Right atrium auricular region (tissue), 2 donors: ENCODE measurements around the gene GPRASP1. TPM values are rescaled to one million over a fixed set of nuclear protein-coding genes. Genes with fewer than 3 reads are reported as not detected.

Source experiments
- DNase-seq: peaks from one replicate; pipeline ENCODE4 v3.0.0-alpha.2; 2019; ENCODE audit warnings: low spot score
- H3K27ac ChIP-seq, 2 donors: fragments of 200-600 bp; sonication (generic); 1 replicate in 1 of 2; 2 replicates in 1 of 2; pipeline ENCODE4 v1.5.1; 2016 to 2019
- H3K27me3 ChIP-seq, 2 donors: fragments of 200-600 bp; sonication (generic); one replicate each; pipeline versions ENCODE4 v1.5.1 to v1.6.0; 2017 to 2019
- H3K36me3 ChIP-seq: fragments of 200-600 bp; sonication (generic); one replicate; pipeline ENCODE4 v1.5.1; 2016
- H3K4me1 ChIP-seq, 2 donors: fragments of 200-600 bp; sonication (generic); one replicate each; pipeline versions ENCODE4 v1.5.1 to v1.6.0; 2017 to 2019
- H3K4me3 ChIP-seq, 2 donors: fragments of 200-600 bp; sonication (generic); 1 replicate in 1 of 2; 2 replicates in 1 of 2; pipeline ENCODE4 v1.5.1; 2017 to 2019; ENCODE audit warnings: mild to moderate bottlenecking in 1 of 2, moderate library complexity in 1 of 2
- H3K9me3 ChIP-seq, 2 donors: fragments of 200-600 bp; sonication (generic); one replicate each; pipeline ENCODE4 v1.5.1; 2019
- CTCF ChIP-seq, 2 donors: fragments of 200-600 bp; sonication (generic); IDR thresholded peaks; one replicate each; pipeline ENCODE4 v1.5.1; 2019; ENCODE audit warnings: antibody characterized with exemption in 2 of 2
- total RNA-seq, 2 donors: library from RNA; depleted of rRNA; stranded (reverse); fragments of >200 nt; gene quantifications; one replicate each; pipeline ENCODE4 v1.1.0, GENCODE V29; 2016

Gene GPRASP1
- total RNA-seq, 2 donors from 2014 or later = 11.4 to 18.6 TPM

- H3K36me3 ChIP-seq = no peaks in the 10 kb centered on the region
- TF ChIP-seq CTCF (IDR thresholded peaks at IDR 0.05) = no peak
- no peaks in the 10 kb centered on the region for H3K4me1 ChIP-seq
- DNase-seq = no peak
- H3K27me3 ChIP-seq = no peaks in the 10 kb centered on the region
- no peak overlapping the region for H3K4me3 ChIP-seq
- H3K9me3 ChIP-seq = peaks cover 0 to 10% of the 10 kb centered on the region in 2 donors
- no peak overlapping the region for H3K27ac ChIP-seq
Observed at GRCh38 chrX:102627640-102628039, 23.6 kb upstream of the GPRASP1 start.

- Histone ChIP-seq H3K27ac (no peak overlapping the region), H3K9me3 (peaks cover 0 to 5% of the 10 kb centered on the region in 2 donors), H3K4me1 (no peaks in the 10 kb centered on the region), H3K36me3 (no peaks in the 10 kb centered on the region), H3K27me3 (no peaks in the 10 kb centered on the region), H3K4me3 (no peak overlapping the region)
- no peak for DNase-seq
- no peak for TF ChIP-seq CTCF (IDR thresholded peaks at IDR 0.05)
Observed at GRCh38 chrX:102637561-102637960, 13.7 kb upstream of the GPRASP1 start.

- no peak for DNase-seq
- H3K27me3 ChIP-seq = no peaks in the 10 kb centered on the region
- no peaks in the 10 kb centered on the region for H3K4me1 ChIP-seq
Observed at GRCh38 chrX:102650903-102651241, 411 bp upstream of the GPRASP1 start.

GRCh38 chrX:102652031-102652688 is 877 bp downstream of the GPRASP1 start:
- peak overlapping the region; percentile 83 for H3K27ac ChIP-seq
- TF ChIP-seq CTCF (IDR thresholded peaks at IDR 0.05) = peak; percentile 31 to 61

More at GRCh38 chrX:102650903-102651241, 411 bp upstream of the GPRASP1 start:
- no peak for TF ChIP-seq CTCF (IDR thresholded peaks at IDR 0.05)
- H3K4me3 ChIP-seq = peak overlapping the region; percentile 55 to 58
- peak overlapping the region; percentile 83 for H3K27ac ChIP-seq
- no peaks in the 10 kb centered on the region for H3K36me3 ChIP-seq
- no peaks in the 10 kb centered on the region for H3K9me3 ChIP-seq

GRCh38 chrX:102654696-102655095 is 3.4 kb downstream of the GPRASP1 start:
- H3K36me3 ChIP-seq = no peaks in the 10 kb centered on the region
- no peak for DNase-seq
- no peak for TF ChIP-seq CTCF (IDR thresholded peaks at IDR 0.05)
- H3K9me3 ChIP-seq = no peaks in the 10 kb centered on the region
- H3K27ac ChIP-seq = no peak overlapping the region
- H3K27me3 ChIP-seq = no peaks in the 10 kb centered on the region
- H3K4me1 ChIP-seq = peaks cover 0 to 7% of the 10 kb centered on the region in 2 donors
- no peak overlapping the region for H3K4me3 ChIP-seq

More at GRCh38 chrX:102652031-102652688, 877 bp downstream of the GPRASP1 start:
- no peaks in the 10 kb centered on the region for H3K27me3 ChIP-seq
- no peaks in the 10 kb centered on the region for H3K9me3 ChIP-seq
- H3K36me3 ChIP-seq = no peaks in the 10 kb centered on the region
- H3K4me1 ChIP-seq = no peaks in the 10 kb centered on the region
- peak; percentile 72 for DNase-seq
- H3K4me3 ChIP-seq = peak overlapping the region; percentile 55 to 58

GRCh38 chrX:102658556-102658955 is 7.3 kb downstream of the GPRASP1 start:
- no peak for DNase-seq
- Histone ChIP-seq H3K4me3 (no peak overlapping the region), H3K36me3 (no peaks in the 10 kb centered on the region), H3K9me3 (no peaks in the 10 kb centered on the region), H3K4me1 (peaks cover 0 to 7% of the 10 kb centered on the region in 2 donors), H3K27ac (no peak overlapping the region), H3K27me3 (no peaks in the 10 kb centered on the region)
- no peak for TF ChIP-seq CTCF (IDR thresholded peaks at IDR 0.05)
